ENCODE results near the gene SPTBN4.

The SPTBN4 gene

DNA sequence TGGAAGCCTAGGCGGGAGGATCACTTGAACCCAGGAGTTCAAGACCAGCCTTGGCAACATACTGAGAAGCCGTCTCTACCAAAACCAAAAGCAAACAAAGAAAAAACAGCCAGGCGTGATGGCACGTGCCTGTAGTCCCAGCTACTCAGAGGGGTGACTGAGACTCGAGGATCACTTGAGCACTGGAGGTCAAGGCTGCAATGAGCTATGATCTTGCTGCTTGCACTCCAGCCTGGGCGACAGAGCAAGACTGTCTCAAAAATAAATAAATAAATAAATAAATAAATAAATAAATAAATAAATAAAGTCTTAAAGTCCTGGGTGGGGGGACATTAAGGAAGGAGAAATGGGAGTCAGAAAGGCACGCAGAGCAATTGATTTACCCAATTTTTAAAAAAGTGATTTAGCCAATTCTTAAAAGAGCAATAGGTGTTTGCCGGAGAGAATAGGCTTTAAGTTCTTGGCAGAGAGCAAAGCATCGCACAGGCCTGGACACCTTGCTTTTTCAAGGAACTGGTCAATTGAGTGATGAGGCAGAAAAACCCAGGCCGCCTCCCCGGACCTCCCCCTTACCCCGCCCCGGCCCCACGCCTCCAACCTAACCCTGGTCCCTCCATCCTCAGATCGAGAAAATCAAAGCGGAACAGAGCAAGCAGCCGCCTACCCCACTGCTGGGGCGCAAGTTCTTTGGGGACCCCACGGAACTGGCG is 100.4 kb downstream of the SPTBN4 start:
- DNase-seq = no peak

DNA sequence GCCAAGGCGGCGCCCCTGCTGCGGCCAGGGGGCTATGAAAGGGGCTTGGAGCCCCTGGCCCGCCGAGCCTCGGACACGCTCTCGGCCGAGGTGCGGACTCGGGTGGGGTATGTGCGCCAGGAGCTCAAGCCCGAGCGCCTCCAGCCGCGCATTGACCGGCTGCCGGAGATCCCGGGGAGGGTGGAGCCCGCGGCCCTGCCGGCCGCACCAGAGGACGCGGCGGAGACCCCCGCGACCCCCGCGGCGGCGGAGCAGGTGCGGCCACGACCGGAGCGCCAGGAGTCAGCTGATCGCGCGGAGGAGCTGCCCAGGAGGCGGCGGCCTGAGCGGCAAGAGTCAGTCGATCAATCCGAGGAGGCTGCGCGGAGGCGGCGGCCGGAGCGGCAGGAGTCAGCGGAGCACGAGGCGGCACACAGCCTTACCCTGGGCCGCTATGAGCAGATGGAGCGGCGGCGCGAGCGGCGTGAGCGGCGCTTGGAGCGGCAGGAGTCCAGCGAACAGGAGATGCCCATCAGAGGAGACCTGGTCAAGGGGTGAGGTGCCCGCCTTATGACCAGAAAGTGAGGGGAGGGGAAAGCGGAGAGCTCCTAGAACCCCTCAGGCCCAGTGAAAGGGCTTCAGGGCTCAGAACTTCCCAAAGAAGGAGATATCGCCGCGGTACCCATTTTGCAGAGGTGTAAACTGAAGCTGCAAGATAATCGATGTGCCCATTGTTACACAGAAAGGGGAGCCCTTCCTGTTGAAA is 101.1 kb downstream of the SPTBN4 start:
- no peak for DNase-seq

DNA sequence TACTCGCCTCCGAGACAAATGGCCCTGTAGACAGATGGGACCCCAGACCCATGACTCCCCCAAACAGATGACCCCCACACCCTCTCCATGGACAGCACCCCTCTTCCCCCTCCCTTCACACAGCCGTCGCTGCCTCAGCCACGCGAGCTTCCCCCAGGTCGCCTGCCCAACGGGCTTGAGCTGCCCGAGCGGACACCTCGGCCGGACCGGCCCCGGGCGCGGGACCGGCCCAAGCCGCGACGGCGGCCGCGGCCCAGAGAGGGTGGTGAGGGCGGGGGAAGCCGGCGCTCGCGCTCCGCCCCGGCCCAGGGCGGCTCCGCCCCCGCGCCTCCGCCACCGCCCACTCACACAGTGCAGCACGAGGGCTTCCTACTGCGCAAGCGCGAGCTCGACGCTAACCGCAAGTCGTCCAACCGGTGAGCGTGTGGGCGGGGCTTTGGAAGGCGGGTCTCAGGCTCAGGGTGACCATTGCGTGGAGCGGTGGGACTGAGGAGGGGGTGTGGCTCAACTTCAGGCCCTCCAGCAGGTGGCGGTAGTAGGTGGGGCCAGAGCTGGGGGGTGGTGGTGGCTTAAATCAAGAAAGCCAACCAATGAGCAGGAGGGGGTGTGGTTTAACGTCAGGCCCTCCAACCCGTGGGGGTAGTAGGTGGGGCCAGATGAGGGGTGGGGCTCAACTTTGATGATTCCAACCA is 103.7 kb downstream of the SPTBN4 start:
- peak; percentile 99 for DNase-seq

DNA sequence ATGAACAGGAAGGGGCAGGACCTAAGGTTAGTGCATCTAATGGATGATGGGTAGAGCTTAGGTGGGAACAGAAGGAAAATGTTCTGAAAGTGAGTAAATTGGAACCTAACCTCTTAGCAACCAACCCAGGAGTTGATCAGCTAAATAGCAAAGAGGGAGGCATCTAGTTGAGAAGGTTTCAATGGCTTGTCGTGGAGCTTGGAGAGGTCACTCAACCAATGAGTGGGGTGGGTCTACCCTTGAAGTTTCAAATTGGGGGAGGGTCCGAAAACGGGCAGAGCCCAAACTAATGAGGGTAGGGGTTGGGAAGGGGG is 104.2 kb downstream of the SPTBN4 start:
- no peak for DNase-seq

DNA sequence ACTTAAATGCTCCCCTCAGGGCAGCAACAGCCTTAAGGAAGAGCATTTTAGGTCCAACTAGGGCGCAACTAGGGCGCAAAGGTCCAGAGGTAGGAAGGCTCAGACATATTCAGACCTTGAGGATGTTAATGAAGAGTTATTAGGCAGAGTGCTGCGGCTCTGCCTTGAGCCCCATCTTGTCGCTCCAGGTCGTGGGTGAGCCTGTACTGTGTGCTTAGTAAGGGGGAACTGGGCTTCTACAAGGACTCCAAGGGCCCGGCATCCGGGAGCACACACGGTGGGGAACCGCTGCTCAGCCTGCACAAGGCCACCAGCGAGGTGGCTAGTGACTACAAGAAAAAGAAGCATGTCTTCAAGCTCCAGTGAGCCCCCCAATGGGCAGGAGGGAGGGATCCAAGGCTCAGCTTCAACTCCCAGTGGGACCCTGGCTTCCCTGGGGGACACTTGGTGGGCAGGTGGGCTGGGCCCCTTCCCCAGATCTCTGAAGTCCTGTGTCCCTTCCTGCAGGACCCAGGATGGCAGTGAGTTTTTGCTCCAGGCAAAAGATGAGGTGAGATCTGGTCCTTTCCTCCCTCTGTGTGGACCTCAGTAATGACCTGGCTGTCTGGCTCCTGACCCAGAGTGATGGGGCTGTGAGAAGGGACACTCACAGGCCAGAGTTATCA is 105.2 kb downstream of the SPTBN4 start:
- DNase-seq = no peak

DNA sequence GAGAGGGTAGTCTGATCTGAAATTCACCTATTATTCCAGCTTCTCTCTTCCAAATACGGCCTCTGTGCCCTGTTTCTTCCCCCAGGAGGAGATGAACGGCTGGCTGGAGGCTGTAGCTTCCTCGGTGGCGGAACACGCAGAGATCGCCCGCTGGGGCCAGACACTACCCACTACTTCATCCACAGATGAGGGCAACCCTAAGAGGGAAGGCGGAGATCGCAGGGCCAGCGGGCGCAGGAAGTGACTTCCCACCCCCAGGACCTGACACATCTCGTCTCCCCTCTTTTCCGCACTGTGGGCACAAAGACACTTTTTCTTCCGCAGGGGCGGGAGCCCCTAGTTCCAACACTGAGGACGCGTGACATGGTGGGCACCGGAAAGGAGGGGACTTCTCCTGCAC is 108.5 kb downstream of the SPTBN4 start:
- DNase-seq = no peak

DNA sequence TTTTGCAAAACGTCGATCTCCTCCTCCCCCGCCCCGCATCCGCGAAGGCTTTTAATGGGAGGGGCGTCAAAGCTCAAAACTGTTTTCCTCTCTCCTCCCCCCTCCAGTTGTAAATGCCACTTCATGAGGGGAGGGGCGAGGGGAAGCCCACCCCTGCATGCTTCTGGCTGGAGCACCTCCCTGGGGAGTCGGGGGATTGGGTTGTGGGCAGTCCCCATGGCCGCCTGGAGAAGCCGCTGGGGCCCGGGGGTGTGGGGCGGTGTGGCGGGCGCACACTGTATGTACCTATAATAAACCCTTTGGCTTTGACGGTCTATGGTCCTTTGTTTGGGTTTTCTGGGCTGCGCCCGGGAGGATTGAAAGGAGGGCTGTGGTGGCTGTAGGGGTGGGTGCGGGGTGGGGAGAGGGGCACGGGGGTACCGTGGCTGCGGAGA is 109.4 kb downstream of the SPTBN4 start:
- peak; percentile 38 for DNase-seq

DNA sequence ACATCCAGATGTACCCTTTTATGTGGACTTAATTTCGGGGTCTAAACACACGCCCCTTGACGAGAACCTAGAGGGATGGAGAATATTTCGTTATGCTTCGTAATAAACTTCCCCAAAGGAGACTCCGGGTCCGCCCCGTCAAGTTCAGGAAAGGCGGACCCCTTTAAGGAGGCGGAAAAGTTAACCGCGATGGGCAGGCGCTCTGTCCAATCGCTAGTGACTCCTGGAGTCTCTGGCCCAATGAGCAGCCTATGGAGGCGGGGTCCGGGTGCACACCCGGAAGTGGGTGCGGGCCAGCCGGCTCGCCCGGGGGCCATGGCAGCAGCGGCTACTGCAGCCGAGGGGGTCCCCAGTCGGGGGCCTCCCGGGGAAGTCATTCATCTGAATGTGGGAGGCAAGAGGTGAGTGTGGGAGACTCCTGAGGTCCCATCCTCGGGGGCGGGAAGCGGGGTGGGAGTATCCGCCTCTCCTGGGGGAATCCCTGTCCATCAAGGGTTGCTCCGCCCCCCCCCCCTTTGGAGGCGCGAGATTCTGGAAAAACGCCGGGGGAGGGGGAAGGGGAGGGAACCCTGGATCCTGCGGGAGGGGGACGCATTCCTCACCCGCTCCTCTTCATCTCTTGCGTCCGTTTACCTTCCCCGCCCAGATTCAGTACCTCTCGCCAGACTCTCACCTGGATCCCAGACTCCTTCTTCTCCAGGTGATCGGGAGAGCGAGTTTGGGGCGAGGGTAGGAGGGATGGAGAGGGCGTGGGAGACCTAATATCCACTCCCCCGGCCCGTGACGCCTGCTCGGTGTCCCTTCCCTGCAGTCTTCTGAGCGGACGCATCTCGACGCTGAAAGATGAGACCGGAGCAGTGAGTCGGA is 110.0 kb downstream of the SPTBN4 start, which contains the start of gene SHKBP1:
TSS of gene SHKBP1 (plus strand) at position 289 of the 867 bp plus-strand sequence. CDS start at position 316, 27 bp downstream.
- peak; percentile 94 for DNase-seq

DNA sequence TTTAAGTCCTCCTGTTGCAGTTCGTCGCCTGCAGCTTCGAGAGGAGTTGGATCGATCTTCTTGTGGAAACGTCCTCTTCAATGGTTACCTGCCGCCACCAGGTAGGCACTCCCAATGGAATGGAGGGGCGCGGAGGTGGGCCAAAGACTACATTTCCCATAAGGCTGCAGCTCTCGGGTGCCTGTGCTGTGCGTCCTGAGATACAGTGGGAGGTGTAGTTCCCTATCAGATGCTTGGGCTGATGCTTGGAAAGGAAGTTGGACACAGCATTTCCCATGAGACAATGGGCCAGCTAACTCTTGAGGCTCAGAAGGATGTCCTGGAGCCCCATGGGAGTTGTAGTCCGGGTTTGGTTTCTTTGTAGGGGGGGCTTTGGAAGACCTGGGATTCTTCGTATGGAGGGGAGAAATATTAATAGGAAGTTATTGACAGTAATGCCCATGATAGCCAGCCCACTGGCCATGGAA is 111.7 kb downstream of the SPTBN4 start:
- no peak for DNase-seq

DNA sequence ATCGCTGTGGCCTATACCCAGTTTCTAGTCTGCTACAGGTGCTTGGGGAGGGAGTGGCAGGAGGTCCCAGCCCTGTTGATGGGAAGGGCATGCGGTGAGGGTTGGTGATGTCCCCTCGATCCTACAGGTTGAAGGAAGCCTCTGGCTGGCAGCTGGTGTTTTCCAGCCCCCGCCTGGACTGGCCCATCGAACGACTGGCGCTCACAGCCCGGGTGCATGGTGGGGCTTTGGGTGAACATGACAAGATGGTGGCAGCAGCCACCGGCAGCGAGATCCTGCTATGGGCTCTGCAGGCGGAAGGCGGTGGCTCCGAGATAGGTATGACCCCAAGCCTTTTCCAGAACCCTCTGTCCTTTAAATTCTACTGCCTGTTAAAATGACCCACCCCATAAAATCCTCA is 113.8 kb downstream of the SPTBN4 start:
- DNase-seq = no peak

DNA sequence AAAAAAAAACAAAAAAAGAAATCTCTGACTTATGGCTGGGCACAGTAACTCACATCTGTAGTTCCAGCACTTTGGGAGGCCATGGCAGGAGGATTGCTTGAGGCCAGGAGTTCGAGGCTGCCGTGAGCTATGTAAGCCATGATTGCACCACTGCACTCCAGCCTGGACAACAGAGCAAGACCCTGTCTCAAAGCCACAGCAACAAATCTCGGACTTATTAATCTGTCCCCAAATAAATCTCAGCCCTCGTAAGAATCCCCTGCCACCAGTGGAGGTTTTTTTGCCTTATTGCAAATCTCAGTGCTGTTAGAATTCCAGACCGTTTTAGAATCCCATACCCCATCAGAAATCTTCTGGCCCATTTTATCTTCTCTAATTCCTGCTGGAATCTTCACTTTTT is 114.7 kb downstream of the SPTBN4 start:
- DNase-seq = no peak

DNA sequence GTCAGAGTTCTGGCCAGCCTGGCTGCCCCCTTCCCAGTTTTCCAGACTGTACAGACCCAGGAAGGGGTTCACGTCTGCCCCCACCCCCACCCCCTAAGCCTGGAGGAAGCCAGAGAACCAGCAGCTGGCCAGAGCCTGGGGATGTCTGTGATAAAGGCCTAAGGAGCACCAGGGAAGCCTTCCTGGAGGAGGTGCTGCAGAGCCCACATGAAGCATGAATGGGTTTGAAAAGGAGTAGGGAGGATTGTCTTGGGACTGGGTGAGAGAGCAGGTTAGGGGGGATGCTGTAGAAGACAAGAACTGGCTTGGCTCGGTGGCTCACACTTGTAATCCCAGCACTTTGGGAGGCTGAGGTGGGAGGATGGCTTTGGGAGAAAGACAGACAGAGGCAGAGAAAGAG is 115.7 kb downstream of the SPTBN4 start:
- DNase-seq = no peak

DNA sequence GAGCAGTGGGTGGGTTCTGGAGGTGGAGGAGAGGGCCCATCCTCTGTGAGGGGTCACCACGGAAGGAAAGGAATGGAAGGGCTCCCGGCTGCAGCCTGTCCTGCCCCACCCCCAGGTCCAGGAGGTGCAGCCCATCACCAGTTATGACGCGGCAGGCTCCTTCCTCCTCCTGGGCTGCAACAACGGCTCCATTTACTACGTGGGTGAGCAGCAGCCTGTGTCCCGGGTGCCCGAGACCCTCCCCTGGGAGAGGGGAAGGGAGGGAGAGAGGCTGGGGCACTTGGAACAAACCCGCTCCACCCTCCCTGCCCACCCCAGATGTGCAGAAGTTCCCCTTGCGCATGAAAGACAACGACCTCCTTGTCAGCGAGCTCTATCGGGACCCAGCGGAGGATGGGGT is 116.5 kb downstream of the SPTBN4 start:
- DNase-seq = no peak

DNA sequence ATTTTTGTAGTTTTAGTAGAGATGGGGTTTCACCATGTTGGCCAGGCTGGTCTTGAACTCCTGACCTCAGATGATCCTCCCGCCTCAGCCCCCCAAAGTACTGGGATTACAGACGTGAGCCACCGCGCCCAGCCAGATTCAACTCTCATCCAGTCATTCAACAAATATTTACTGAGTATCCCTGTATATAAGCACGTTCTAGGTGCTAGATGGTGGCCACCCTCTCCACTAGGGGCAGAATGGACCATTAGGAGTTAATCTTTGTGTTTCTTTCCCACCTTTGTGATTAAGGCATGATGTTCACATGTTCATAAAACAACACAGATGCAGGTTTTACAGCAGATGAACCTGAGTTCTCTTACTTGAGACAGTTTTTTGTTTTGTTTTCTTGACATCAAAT is 117.2 kb downstream of the SPTBN4 start:
- DNase-seq = no peak

DNA sequence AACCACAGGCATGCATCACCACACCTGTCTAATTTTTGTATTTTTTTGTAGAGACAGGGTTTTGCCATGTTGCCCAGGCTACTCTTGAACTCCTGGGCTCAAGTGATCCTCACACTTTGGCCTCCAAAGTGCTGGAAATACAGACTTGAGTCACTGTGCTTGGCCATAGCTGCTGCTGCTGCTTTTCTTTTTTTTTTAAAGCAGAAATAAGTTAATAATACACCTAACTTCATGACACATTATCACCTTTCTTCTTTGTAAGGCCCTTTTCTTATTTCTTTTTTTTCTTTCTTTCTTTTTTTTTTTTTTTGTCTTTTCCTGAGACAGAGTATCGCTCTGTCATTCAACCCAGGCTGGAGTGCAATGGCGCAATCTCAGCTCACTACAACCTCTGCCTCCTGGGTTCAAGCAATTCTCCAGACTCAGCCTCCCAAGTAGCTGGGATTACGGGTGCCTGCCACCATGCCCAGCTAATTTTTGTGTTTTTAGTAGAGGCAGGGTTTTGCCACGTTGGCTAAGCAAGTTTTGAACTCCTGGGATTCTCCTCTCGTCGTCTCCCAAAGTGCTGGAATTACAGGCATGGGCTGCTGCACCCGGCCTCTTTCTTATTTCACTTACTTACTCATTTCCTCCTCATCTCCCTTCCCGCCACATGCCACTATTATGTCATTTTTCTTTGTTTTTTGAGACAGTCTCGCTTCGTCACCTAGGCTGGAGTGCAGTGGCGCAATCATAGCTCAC is 118.6 kb downstream of the SPTBN4 start:
- DNase-seq = no peak

DNA sequence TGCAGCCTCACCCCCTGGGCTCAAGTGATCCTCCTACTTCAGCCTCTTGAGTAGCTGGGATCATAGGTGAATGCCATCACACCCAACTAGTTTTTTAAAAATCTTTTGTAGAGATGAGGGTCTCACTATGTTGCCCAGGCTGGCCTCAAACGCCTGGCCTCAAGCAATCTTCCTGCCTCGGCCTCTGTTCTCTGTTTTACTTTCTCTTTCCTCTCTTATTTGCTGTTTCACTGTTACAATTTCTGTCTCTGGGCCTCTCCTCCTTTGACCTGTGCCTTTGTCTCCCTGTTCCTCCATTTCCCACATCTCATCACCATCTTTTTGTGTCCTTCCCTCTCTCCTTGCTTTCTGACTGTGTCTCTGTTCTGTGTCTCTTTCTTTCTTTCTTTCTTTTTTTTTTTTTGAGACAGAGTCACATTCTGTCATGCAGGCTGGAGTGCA is 119.2 kb downstream of the SPTBN4 start:
- DNase-seq = no peak

DNA sequence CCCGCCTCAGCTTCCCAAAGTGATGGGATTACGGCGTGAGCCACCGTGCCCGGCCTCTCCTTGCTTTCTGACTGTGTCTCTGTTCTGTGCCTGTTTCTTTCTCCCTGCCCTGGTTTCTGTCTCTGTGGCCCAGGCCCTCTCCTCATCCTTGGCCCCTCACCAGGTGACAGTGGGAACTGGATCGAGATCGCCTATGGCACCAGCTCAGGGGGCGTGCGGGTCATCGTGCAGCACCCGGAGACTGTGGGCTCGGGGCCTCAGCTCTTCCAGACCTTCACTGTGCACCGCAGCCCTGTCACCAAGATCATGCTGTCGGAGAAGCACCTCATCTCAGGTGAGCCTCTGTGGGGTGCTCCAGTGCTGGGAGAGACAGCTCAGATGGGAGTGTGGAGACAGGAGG is 119.8 kb downstream of the SPTBN4 start:
- no peak for DNase-seq

DNA sequence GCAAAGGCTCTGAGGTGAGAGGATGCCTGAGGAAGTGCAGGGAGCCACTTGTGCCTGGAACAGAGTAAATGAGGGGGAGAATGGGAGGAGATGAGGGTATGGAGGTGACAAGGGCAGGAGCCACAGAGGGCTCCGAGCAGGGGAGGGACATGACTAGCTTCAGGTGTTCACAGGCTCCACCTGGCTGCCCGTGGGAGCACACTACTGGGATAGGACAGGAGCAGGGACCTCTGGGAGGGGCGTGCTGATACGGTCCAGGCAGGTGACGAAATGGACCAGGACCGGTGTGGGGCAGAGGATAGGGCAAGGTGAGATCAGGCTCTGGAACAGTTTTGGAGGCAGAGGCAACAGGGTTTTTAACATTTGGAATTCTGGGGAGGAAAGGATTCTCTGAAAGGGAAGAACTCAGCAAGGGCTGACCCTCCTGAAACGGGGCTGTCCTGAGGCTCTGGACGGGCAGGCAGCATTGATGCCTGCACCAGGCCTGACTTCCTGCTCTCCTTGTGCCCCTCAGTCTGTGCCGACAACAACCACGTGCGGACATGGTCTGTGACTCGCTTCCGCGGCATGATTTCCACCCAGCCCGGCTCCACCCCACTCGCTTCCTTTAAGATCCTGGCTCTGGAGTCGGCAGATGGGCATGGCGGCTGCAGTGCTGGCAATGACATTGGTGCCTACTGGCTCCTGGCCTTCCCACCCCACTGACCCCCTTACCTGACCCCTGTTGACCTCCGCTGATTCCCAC is 121.5 kb downstream of the SPTBN4 start:
- no peak for DNase-seq

DNA sequence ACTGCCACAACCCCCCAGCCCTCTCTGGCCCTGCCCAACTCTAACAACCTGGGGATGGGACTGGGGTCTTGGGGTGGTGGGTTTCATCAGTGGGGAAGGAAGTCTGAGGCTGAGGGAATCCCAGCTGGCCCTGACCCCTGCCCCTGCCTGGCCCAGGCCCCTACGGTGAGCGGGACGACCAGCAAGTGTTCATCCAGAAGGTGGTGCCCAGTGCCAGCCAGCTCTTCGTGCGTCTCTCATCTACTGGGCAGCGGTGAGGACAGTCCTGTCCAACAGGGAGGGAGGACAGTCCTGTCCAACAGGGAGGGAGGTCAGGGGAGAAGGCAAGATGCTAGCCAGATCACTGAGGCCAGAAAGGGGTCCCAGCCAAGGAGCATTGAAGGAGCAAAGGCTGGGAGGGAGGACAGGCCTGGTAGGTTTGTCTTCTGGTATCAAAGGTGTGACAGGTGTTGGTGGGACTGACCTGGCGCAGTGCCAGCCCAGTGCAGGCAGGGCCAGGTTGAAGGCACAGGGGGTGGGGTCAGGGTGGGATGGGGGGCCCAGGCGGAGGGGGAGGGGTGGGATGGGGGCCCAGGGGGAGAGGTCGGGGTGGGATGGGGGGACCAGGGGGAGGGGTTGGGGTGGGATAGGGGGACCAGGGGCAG is 122.2 kb downstream of the SPTBN4 start:
- DNase-seq = no peak

All from CD4-positive, alpha-beta T cell treated with Interleukin-10 for 1 hour (primary cell).